ENCODE results near the gene TBC1D7.

The TBC1D7 gene

GRCh38 chr6:13290335-13290734, 38.0 kb downstream of the TBC1D7 start:
- DNase-seq: no peak

GRCh38 chr6:13289789-13290318, 38.5 kb downstream of the TBC1D7 start:
- no peak for DNase-seq

- no peak for DNase-seq
These were observed 39.4 kb downstream of the TBC1D7 start for GRCh38 chr6:13288969-13289391.

- DNase-seq: no peak
These were observed 39.9 kb downstream of the TBC1D7 start for GRCh38 chr6:13288481-13288880.

GRCh38 chr6:13287104-13287503, 41.2 kb downstream of the TBC1D7 start:
- DNase-seq: no peak

- DNase-seq: no peak
These were observed 42.2 kb downstream of the TBC1D7 start for GRCh38 chr6:13286181-13286580.

GRCh38 chr6:13285705-13286104, 42.6 kb downstream of the TBC1D7 start:
- DNase-seq: no peak

GRCh38 chr6:13284646-13285045, 43.7 kb downstream of the TBC1D7 start:
- no peak for DNase-seq

GRCh38 chr6:13283331-13283730, 45.0 kb downstream of the TBC1D7 start:
- DNase-seq: no peak

GRCh38 chr6:13282393-13283069, 45.8 kb downstream of the TBC1D7 start:
- DNase-seq: peak; percentile 26

- no peak for DNase-seq
These were observed 46.7 kb downstream of the TBC1D7 start for GRCh38 chr6:13281686-13282085.

- no peak for DNase-seq
These were observed 48.1 kb downstream of the TBC1D7 start for GRCh38 chr6:13280254-13280653.

- DNase-seq: no peak
These were observed 49.3 kb downstream of the TBC1D7 start for GRCh38 chr6:13278991-13279390.

GRCh38 chr6:13278164-13278563, 50.2 kb downstream of the TBC1D7 start:
- no peak for DNase-seq

- DNase-seq: no peak
These were observed 51.1 kb downstream of the TBC1D7 start for GRCh38 chr6:13277231-13277630.

GRCh38 chr6:13275435-13275989, 52.8 kb downstream of the TBC1D7 start:
- no peak for DNase-seq

GRCh38 chr6:13274707-13275434, 53.5 kb downstream of the TBC1D7 start:
- DNase-seq: no peak

GRCh38 chr6:13273931-13274706, 54.2 kb downstream of the TBC1D7 start:
- peak; percentile 63 for DNase-seq

GRCh38 chr6:13273202-13273930, 55.0 kb downstream of the TBC1D7 start:
- DNase-seq: no peak

GRCh38 chr6:13272131-13273046, 55.9 kb downstream of the TBC1D7 start:
- DNase-seq: no peak

GRCh38 chr6:13268913-13269518, 59.3 kb downstream of the TBC1D7 start:
- DNase-seq: no peak

All from activated CD4-positive, alpha-beta T cell treated with anti-CD3 and anti-CD28 coated beads, Interleukin-2, amount 50 U/mL, for 16 hours (primary cell).